IPS-15b (cell line): Measurements from ENCODE around the gene NDUFS5.
"Not testable (repeated sequence)": the region's sequence is repeated elsewhere in the genome, so short reads cannot be mapped to it uniquely, and the experiment has no call there.

Experiments
- H3K27me3 ChIP-seq: one replicate; pipeline ENCODE4 v1.6.1; 2013; ENCODE audit warnings: low read length; ENCODE audit not compliant: control insufficient read depth, insufficient read depth
- H3K36me3 ChIP-seq: one replicate; pipeline ENCODE4 v1.6.1; 2013; ENCODE audit warnings: low read length; ENCODE audit not compliant: control insufficient read depth, insufficient read depth
- H3K4me1 ChIP-seq: one replicate; pipeline ENCODE4 v1.6.1; 2013; ENCODE audit warnings: mild to moderate bottlenecking, low read length; ENCODE audit not compliant: control insufficient read depth, insufficient read depth
- H3K4me3 ChIP-seq: one replicate; pipeline ENCODE4 v1.5.1; 2013; ENCODE audit warnings: low read depth, low read length
- H3K9ac ChIP-seq: one replicate; pipeline ENCODE4 v1.6.1; 2013; ENCODE audit warnings: low read depth, mild to moderate bottlenecking, low read length
- H3K9me3 ChIP-seq: one replicate; pipeline ENCODE4 v1.6.1; 2013; ENCODE audit warnings: mild to moderate bottlenecking, low read length; ENCODE audit not compliant: control insufficient read depth, insufficient read depth

The NDUFS5 gene

DNA sequence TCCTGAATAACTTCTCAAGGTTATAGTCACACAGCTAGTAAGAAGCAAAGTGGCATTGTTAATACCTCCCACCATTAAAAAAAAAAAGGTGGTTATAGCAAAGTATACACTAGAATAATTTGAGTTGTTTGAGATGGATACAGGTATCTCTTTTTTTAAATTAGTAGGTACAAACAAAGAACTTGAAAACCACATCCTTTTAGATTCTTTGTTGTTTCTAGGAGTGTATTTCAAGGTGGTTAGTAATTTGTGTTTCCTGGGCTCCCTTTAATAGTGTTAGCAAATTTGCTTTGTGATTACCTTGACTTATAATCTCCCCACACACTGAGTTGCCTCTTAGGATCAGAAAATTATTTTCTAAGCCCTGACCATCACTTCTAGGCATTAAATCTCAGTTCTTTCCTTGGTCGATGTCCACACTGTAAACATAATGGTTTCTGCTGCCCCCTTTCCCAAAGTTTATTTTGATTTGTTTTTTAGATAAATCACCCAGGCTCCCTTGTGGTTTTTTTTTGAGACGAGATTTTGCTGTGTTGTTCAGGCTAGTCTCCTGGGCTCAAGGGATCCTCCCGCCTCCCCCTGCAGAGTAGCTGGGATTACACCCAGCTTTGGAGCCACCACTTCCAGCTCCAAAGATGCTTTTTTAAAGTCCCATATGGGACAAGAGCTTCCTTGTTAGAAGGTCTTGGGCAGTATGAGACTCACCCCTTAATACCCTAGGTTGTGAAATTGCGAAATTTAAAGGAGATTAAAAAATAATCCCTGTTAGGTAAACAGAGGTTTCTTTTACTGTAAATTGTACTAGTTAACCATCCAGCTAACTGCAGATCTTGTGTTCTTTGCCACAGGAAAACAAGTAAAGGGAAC lies 28.9 kb upstream of the NDUFS5 start:
- Histone ChIP-seq H3K4me1 (peaks cover 25% of the 10 kb centered on the region), H3K36me3 (peaks cover 19% of the 10 kb centered on the region), H3K27me3 (no peaks in the 10 kb centered on the region), H3K4me3 (peak overlapping the region; percentile 10), H3K9ac (no peak overlapping the region), H3K9me3 (no peaks in the 10 kb centered on the region)

DNA sequence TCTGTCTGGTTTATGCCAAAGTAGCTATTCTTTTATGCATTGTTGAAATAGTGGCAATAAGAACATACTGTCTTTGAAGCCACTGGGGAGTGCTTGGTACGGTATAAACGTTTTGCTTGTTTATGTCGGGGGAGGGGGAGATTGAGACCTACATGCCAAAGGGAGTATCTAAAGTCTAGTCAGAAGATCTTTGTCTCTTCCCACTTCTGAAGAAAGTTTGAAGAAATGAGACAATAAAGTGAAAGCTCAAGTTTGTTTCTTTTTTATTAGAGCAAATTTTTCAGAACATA lies 28.3 kb upstream of the NDUFS5 start:
- H3K27me3 ChIP-seq, result no peaks in the 10 kb centered on the region
- H3K9ac ChIP-seq, result no peak overlapping the region
- peaks cover 23% of the 10 kb centered on the region for H3K36me3 ChIP-seq
- H3K4me1 ChIP-seq, result peaks cover 28% of the 10 kb centered on the region
- H3K4me3 ChIP-seq, result peak overlapping the region; percentile 10
- no peaks in the 10 kb centered on the region for H3K9me3 ChIP-seq

GRCh38 chr1:39001516-39002421 lies 24.4 kb upstream of the NDUFS5 start:
- peaks cover 24% of the 10 kb centered on the region for H3K4me1 ChIP-seq
- H3K27me3 ChIP-seq, result no peaks in the 10 kb centered on the region
- H3K9me3 ChIP-seq, result no peaks in the 10 kb centered on the region
- H3K4me3 ChIP-seq, result no peak overlapping the region
- no peak overlapping the region for H3K9ac ChIP-seq
- H3K36me3 ChIP-seq, result peaks cover 44% of the 10 kb centered on the region

GRCh38 chr1:39003281-39003680 lies 22.9 kb upstream of the NDUFS5 start:
- peaks cover 47% of the 10 kb centered on the region for H3K36me3 ChIP-seq
- H3K4me3 ChIP-seq, result no peak overlapping the region
- no peaks in the 10 kb centered on the region for H3K9me3 ChIP-seq
- H3K4me1 ChIP-seq, result peaks cover 19% of the 10 kb centered on the region
- no peak overlapping the region for H3K9ac ChIP-seq
- no peaks in the 10 kb centered on the region for H3K27me3 ChIP-seq

DNA sequence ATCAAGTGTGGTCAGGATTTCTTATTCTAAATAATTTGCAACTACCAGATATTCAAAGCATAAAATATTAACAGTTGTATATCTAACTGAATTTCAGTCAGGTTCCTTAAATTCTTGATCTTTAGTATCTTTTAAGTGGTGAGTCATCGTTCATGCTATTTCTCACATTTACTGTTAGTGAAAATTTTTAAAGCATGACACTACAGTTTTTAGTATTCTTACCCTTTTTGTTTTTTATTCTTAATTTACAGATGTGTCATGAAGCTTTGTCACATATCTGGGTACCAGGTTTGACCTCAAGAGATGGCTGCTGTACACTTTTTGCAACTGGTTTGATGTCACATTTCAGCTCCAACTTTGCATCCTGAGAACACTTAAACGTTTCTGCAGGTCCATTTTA lies 22.4 kb upstream of the NDUFS5 start:
- Histone ChIP-seq H3K4me3 (no peak overlapping the region), H3K36me3 (peaks cover 45% of the 10 kb centered on the region), H3K4me1 (peaks cover 17% of the 10 kb centered on the region), H3K9ac (no peak overlapping the region), H3K27me3 (no peaks in the 10 kb centered on the region), H3K9me3 (no peaks in the 10 kb centered on the region)

DNA sequence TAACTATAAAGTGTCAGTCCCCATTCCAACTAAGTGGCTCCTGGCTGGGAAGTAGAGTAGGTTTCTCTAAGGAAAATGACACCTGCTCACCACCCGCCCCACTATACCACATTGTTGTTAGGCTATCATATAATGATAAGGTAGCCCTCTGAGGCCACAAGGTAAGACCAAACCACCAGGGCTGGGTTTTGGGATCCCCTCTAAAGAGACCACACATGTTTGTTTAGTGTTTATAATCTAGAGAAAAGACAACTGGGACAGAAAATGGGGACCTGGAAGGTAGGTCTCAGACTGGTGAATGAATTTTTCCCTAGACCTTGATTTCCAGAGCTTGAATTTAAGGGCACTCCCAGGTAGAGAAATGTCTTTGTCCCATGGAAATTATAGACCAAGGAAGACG lies 19.9 kb upstream of the NDUFS5 start:
- Histone ChIP-seq H3K9ac (no peak overlapping the region), H3K9me3 (no peaks in the 10 kb centered on the region), H3K27me3 (no peaks in the 10 kb centered on the region), H3K4me1 (peaks cover 9% of the 10 kb centered on the region), H3K4me3 (no peak overlapping the region), H3K36me3 (peaks cover 41% of the 10 kb centered on the region)

DNA sequence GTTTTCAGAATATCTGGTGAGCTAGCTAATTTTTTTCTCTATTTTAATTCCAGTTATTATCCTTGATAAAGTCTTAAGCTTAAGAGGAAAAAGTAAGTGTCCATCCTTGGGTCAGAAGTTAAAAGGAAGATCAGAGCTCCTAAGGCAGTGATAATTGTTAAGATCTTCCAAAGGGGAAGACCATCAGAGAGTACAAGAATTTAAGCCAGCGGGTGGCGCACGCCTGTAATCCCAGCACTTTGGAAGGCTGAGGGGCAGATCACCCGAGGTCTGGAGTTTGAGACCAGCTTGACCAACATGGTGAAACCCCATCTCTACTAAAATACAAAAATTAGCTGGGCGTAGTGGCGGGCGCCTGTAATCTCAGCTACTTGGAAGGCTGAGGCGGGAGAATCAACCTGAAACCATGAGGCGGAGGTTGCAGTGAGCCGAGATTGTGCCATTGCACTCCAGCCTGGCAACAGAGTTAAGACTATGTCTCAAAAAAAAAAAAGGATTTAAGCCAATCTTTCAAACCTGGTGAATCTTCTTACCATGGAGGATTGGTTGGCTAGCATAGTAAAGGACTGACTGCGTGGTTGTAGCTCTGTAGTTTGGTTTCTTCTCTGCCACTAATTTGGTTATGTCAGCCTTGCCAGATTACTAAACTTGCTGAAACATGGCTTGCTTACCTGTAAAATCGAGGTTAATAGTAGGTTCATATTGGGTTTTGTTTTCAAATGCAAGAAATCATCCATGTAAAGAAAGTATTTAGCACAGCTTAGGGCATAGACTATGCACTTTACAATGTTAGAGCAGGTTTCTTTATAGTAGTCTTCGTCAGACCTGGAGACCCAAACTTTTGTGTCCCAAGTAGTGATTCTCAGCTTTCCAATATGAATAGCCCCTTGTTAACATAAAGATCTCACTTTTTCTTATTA lies 19.2 kb upstream of the NDUFS5 start:
- Histone ChIP-seq H3K9ac (no peak overlapping the region), H3K9me3 (no peaks in the 10 kb centered on the region), H3K27me3 (no peaks in the 10 kb centered on the region), H3K4me1 (peaks cover 6% of the 10 kb centered on the region), H3K36me3 (peaks cover 40% of the 10 kb centered on the region), H3K4me3 (no peak overlapping the region)

DNA sequence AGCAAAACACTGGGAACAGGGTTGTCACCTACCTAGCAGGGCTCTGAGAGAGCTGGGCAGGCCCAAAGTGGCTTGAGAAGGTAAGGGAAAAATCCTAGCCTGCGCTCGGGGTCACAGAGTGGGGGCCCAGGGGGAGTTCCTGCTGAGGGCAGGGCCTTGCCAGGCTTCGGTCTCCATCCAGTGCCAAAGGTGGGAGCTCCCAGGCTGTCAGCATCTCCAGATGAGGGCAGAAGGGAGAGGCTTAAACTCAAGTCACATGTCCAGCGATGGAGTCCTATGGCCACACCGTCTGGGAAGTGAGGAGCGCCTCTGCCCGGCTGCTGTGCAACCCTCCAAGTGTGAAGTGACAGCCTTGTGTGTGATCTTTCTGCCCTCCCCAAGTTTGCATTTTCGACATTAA lies 11.2 kb upstream of the NDUFS5 start:
- not testable (repeated sequence) for H3K9ac ChIP-seq, H3K36me3 ChIP-seq, H3K9me3 ChIP-seq, H3K27me3 ChIP-seq, H3K4me3 ChIP-seq
- peaks cover 14% of the 10 kb centered on the region for H3K4me1 ChIP-seq

- no peak overlapping the region for H3K9ac ChIP-seq
- H3K4me3 ChIP-seq, result no peak overlapping the region
- no peaks in the 10 kb centered on the region for H3K27me3 ChIP-seq
- H3K36me3 ChIP-seq, result peaks cover 3% of the 10 kb centered on the region
- no peaks in the 10 kb centered on the region for H3K9me3 ChIP-seq
- H3K4me1 ChIP-seq, result peaks cover 14% of the 10 kb centered on the region
Observed at GRCh38 chr1:39016604-39017171, 9.5 kb upstream of the NDUFS5 start.

GRCh38 chr1:39017266-39017665 lies 8.9 kb upstream of the NDUFS5 start:
- Histone ChIP-seq H3K36me3 (peaks cover 3% of the 10 kb centered on the region), H3K4me3 (no peak overlapping the region), H3K9ac (no peak overlapping the region), H3K27me3 (no peaks in the 10 kb centered on the region), H3K4me1 (peaks cover 14% of the 10 kb centered on the region), H3K9me3 (no peaks in the 10 kb centered on the region)

GRCh38 chr1:39020494-39020893 lies 5.7 kb upstream of the NDUFS5 start:
- not testable (repeated sequence) for H3K4me3 ChIP-seq, H3K9me3 ChIP-seq
- peaks cover 14% of the 10 kb centered on the region for H3K4me1 ChIP-seq

More at GRCh38 chr1:39020494-39020893, 5.7 kb upstream of the NDUFS5 start:
- not testable (repeated sequence) for H3K9ac ChIP-seq, H3K36me3 ChIP-seq, H3K27me3 ChIP-seq
